ENCODE measurements around the gene STON2.
"Not testable (repeated sequence)": the region's sequence is repeated elsewhere in the genome, so short reads cannot be mapped to it uniquely, and the experiment has no call there.

Gene STON2

DNA sequence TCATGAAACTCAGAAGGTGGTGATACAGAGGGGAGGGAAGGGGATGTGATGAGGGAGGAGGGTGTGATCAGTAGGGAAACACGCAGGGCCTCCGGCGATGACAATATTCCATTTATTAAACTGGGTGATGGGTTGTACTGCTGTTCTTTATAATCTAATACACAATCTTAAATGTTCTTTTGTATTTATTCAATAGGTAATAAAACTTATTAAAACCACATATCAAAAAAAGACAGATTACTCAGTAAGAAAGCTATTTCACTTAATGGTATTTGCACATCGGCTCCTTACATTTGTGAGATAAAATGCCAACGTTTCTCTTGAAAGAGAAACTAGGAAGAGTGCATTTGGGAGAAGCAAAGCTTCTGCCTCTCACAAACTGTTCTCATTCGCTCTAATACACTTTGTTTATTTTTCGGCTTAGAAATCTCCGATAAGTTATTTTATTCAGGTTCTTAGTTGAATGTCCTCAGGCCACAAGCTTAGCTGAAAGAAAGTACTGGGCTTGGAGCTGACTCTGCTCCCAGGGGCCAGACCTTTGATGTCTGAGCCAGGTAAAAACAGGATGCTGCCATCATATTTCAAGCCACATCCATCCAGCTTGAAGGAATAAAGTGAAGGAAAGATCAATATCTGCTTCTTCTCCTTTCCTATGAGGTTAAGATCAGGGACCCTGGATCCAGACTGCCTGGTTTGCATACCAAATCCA, 17.5 kb downstream of the STON2 start:
- peak in 1 of 2 donors; percentile 5 for DNase-seq

DNA sequence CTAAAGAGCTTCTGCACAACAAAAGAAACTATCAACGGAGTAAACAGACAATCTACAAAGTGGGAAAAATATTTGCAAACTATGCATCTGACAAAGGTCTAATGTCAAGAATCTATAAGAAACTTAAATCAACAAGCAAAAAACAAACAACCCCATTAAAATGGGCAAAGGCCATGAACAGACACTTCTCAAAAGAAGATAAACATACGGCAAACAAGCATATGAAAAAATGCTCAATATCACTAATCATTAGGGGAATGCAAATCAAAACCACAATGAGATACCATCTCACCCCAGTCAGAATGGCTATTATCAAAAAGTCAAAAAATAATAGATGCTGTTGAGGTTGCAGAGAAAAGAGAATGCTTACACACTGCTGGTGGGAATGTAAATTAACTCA, 20.1 kb downstream of the STON2 start:
- not testable (repeated sequence) for DNase-seq

DNA sequence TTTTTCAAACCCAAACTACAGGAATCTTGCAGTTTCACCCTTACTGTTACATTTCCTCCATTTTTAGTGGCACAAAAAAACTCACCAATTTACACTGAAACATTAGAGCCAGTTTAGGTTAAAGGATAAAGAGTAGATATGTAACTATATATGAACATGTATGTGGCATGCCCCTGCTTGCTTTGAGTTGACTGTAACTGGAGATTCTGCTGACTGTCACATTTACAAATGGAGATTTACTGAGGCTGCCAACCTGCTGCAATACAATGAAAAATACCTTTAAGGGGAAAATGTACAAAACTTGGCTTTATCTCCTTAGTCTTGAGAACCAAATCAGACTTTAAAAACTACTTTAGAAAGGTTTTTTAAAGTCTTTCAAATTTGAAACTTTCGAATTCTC, 28.3 kb downstream of the STON2 start:
- no peak for DNase-seq

DNA sequence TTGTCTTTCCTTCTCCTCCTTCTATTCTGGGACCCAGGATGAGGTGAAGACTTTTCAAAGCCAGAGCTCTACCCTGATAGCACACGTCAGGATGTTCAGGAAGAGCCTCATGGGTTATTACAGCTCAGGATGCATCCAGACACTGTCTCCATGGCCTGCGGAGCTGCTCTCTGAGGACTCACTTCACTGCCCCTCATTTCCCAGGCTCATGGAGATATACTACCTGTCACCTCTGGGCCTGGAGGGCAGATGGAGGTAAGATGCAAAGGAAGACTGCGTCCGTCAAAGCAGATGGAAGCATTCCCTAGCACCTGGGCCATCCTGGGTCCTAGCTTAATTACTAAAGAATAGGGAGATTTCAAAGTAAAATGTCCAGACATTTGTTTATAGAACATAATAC, 32.6 kb downstream of the STON2 start:
- DNase-seq = no peak

DNA sequence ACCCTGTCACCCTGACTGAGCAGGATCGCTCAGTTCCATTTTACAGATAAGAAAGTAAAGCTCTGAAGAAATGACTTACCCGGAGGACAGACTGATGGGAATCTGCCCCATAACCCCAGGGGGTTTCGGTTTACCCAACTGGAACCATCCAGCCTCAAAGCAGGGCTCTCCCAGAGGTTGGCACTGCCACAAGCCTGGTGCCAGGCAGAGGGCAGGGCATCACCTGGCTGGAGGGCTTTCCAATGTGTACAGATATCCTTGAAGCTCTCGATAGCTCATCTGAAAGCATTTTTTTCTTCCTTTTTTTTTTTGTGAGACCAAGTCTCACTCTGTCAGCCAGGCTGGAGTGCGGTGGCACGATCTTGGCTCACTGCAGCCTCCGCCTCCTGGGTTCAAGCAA, 33.2 kb downstream of the STON2 start:
- DNase-seq = no peak

DNA sequence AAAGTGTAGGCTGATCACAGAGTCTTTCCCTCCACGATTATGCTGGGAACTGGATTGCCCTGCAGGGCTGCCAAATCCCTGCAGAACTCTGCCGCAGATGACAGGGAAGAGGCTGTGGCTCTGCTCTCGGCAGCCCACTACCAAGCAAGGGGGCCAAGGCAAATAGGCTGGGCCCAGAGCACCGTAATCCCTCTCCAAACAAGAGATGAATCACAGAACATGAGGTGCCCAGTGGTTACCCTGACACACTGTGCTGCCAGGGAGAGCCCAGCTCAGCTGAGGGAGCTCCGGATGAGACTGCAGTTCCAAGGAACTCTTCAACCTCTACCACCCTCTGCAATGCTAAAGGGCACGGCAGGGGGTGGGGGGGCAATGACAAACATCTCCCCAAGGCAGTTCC, 33.9 kb downstream of the STON2 start:
- peak in 1 of 2 donors; percentile 36 for DNase-seq

DNA sequence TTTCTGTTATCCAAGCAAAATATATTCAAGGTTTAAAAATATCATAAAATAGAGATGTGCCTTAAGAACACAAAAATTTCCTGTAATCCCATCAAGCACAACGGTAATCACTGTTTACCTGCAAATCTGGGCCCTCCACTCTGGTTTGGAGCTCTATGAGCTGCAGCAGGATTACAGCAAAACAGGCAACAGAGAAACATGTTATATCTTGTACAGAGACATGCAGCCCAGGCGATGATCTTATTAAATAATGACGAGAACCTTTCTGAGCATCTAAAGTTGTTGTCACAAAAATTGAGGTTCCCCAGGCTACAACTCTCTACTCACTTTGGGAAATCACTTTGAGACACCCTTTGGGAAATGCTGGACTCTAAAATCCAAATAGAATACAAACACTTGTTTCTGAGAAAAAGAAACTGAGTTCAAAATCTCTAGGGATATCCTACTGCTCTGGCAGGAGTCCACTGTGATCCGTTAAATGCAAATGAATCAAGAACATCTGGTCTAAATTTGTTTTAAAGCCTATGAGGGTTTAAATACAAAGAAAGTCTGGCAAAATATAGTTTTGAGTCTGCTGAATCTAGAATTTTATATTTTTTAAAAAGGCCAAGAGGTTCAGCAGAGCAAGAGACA, 36.3 kb downstream of the STON2 start:
- DNase-seq = no peak

DNA sequence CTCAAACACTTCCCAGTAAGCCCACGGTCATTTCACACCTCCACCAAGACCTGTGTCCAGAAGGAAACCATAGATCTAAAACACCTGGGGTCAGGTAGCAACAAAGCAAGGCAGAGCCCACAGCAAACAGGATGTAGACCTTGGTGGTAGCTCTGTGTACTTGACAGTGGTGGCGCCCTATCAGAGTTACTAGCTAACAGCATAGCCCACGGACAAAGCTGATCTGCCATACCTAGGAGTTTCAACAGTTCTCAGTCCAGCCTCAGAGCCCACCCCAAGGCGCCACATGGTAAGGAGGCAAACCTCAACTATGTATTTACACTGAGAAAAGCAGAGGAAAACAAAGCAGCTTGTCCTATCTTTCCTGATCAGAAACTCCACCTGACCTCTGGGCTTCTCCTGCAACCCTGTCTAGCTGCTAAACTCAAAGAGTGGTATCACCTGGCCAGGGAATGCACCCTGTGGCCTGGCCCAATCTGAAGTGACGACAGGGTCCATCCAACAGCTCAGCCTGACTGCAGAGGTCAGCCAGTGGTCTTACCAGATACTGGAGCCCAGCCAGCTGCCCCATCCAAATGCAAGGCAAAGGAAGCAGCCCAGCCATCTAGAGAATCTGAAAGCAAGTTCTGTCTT, 46.3 kb downstream of the STON2 start:
- DNase-seq = no peak

DNA sequence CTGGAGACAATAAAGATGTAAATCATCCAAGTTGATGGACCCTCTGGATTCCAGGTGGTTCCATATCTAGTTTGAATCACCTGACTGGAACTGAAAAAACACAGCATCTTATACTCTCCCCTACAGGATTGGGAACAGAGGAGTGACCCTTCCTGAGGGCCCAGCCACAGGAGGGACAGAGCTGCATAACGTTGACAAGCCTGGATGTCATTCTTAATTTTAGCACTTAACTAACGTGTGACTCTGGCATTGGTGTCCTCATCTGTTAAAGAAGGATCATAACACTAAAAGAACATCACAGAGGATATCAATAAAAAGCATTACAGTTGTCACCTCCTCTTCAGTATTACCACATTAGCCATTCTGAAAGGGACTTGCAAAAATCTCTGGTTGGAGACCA, 47.7 kb downstream of the STON2 start:
- DNase-seq = no peak

DNA sequence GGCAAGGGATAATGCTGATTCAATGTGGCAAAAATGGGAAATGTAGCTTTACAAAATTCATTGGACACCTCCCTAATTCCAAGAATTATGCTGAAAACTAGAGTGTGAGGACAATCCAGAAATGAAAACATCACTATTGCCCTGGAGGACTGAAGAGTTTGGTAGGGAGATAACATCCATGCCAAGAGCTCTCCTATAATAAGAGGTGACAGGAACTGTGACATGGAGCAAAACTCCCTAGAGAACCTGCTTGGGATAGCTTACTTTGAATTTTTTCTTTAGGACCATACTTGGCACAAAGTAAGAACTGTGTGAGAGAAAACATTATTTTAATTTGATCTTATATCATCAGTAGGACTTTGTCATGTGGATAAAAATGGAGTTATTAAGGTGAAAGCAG, 48.9 kb downstream of the STON2 start:
- DNase-seq = no peak

DNA sequence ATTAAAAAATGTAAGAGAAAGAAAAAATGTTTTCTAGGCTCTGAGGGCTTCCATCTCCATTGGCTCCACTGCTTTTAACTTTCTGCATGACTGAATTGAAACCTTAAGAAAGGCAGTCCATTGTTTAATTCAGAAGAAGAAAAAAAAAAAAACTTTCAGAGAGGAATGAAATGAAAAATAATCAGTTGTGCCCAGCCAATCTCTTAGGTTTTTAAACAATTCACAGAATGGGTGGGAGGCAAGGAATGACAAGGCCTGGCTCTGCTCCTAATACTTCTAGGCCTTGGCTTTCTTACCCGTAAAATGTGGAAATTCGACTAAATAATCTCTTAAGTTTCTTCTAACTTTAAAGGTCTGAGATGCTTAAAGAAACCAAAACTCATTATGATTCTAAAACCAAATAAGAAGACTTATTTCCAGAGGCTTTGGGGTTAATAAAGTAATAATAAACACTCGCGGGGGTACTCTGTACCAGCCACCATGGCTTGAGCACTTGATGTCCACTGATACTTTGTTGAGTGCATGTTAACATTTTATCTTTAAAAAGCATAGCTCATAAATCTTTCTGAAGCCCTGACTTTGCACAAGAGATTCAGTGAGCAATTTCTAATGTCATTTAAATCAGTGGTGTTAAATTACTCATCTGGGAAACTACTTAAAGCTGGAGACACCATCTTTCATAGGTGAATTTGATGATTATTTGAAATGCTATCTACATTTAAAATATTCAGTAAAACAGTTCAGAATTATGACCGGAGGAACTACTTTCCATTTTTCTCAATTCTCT, 49.6 kb downstream of the STON2 start:
- peak in 1 of 2 donors; percentile 34 for DNase-seq

DNA sequence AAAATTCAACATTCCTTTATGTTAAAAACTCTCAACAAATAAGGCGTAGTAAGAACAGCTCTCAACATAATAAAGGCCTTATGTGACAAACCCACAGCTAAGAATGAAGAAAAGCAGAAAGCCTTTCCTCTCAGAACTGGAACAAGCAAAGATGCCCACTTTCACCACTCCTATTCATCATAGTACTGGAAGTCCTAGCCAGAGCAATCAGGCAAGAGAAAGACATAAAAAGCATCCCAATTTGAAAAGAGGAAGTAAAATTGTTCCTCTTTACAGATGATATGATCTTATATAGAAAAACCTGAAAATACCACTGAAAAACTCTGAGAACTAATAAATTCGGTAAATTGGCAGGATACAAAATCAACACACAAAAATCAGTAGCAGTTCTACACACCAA, 52.1 kb downstream of the STON2 start:
- DNase-seq = peak in 1 of 2 donors; percentile 9

DNA sequence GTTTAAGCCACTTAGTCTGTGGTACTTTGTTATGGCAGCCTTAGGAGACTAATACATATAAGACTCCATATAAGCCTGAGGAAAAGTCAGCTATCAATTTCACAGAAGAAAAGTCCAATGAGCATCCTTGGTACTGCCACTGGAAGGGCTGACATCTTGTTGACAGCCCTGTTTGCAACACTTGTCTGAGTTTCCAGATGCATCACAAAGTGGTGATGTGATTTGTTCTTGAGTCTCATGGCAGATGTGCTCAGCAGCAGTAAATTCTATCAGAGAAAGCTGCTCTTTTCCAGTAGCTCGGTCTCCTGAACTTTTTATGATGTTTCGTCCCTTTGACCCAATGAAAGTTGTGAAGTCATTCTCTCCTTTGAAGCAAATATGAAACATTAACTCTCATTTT, 54.3 kb downstream of the STON2 start:
- DNase-seq = no peak

DNA sequence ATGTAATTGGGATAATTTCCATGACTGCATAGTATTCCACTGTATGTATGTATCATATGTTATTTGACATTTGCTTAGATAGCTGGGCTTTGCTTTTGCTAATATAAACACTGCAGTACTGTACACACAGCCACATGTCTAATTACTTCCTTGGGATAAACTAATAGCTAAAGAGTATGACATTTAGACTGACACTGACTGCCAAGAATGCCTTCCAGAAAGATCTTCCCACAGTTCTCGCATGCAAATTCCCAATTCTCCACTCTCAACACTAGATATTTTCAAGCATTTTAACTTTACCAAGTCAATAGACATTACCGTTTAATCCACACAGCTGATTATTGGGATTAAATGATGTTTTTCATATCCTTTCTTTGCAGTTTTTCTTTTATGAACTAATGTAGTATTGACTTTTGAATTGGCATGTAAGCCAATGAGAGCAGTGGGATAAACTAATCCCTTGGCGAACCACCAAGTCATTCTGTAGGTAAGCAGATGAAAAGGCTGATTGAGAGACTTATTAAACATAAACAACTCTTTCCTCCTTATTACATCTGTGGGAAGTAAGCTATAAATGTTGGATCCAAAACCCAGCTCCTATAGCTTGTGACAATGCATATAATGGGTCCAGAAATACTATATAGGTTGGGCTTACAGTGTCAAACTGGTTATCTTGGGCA, 55.5 kb downstream of the STON2 start:
- DNase-seq = no peak

DNA sequence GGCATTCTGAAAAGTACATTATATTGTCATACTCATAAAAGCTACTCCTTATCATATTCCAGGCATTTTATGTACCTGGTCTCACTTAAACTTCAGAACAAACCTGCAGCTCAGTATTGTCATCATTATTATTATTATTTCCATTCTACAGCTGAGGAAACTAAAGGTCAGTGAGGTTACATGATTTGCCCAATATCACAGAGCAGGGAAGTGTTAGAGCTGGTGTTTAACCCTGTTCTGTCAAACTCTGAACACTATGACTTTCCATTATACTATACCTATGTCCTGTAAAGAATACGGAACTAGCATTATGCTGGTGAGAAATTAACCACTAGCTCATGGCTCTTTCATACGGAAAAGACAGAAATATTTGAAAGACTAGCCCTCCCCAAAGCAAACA, 56.4 kb downstream of the STON2 start:
- no peak for DNase-seq

DNA sequence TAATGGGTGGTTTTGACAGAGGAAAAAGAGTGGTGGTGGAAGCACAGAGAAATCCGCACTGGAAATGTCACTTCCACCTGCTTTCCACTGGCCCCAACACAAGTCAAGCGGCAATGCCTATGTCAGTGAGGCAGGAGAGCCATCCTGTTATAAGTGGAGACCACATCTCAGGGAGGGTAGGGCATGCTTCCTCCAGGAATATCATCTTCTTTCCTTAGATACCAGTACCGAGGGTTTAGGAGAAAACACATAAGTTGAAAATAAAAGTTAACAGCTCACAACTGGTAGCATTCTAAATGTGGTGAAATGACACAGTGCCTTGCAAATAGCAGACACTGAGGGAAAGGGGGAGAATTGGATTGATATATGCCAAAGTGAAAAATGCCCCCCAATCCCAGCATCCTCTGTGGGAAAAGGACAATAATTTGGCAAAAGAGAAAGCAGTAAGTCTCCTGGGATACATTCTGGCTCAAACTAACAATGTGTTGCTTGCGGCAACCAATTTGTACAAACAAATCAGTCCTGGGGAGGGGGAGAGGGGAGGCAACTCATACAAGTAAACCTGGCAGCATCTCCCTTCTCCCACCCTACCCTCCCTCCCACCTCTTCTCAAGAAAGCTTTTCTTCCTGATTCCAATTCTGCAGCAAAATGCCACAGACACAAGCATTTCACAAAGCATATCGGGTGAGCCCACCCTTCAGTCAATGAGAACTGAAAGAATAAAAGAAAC, 57.1 kb downstream of the STON2 start:
- DNase-seq = peak in 1 of 2 donors; percentile 46

DNA sequence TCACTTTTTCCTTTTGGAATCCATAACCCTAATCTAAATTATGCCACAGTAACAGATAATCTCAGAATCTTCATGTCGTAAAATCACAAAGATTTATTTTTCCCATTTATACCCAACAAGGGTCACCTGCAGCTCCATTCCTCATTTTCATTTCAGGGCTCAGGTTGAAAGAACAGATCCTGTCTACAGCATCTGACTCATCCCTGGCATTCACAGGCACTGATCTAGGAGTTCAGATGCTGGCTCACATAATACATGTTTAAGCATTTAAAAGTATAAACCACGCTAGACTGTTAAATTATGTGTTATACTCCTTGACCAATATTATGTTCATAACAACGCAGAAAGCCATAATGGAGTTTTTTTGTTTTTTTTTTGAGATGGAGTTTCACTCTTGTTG, 58.3 kb downstream of the STON2 start:
- no peak for DNase-seq

DNA sequence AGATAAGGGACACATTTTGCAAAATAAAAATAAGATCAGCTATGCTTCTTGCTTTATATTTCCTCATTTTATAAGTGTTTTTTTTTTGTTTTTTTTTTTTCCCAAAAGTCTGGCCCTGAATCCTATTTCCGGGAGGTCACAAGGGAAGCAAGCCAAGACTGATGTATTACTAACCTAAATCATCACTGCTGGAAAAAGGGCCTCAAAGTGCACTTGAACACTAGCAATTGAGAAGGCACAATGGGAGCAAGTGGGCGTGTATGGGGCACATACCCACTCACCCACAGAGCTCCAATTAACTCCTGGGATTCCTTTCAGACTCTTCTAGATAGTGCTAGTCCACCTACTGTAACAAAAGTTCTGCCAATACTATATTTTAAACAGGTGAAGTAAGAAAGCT, 58.8 kb downstream of the STON2 start:
- DNase-seq = no peak

DNA sequence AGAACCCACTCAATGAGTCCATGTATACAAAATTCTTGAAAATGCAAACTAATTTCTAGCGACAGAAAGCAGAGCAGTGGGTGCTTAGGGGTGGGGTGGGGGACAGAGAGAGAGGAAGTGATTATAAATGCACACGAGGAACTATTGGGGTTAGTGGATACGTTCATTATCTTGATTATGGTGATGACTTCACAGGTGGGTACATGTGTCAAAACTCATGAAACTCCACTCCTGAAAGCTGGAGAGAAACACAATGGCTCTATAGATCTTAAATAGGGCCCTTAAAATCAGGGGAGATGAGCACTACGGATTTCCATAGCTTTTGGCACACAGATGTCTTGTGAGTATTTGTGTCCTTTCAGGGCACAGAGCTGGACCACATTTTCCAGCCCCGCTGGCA, 59.9 kb downstream of the STON2 start:
- DNase-seq = no peak

DNA sequence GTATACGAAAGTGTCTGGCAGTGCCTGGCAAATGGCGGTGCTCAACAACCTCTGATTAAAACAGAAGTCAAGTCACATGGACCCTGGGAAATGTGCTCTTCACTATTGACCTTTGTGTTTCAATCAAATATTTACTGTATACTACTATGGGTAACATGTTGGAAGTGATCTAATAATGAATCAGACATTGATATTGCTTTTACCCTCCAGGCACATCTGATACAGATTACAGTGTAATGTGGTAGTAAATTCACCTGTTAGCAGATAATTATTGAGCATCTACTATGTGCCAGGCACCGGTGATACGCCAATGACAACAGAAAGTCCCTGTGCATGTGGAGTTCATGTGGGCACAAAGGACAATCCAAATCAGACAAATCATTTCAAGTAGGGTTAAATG, 63.1 kb downstream of the STON2 start:
- no peak for DNase-seq

DNA sequence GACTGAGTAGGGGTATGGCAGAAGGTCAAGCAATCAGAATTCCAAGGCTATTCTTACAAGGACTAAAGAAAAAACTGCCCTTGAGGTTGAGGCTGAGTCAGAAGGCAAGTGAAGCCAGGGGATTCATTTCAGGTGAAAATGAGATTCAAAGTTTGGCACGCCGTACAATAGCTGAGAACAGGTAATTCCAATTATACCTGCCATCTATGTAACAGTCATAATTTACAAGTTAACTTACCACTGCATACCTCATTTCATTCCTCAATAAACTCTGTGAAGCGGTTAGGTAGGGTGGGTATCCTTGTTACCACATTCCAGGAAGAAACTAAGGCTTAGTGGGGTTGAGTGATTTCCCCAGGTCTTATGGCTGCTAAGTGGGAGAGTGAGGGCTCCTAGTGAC, 64.1 kb downstream of the STON2 start:
- no peak for DNase-seq

DNA sequence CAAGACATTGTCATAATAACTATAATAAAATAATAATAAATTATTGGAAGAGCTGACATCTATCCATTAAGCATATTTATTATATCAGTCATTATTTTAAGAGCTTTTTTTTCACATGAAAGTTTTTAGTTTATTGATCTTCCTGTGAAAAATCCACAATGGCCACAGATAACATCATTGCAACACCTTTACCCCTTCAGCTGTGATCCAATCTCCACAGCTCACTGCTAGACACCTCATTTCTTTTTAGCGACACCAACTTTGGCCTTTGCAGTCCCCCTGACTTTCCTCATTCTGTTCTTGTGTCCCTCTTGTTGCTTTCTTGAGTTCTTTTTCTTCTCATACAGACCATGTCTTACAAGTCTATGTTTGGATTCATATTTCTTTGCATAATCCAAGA, 67.4 kb downstream of the STON2 start:
- no peak for DNase-seq
